ENCODE measurements around the gene MRPL58. TPM values are rescaled to one million over a fixed set of nuclear protein-coding genes. Genes with fewer than 3 reads are reported as not detected.

Gene MRPL58
- total RNA-seq (10 to 100 TPM; 43.7 to 64.1 (median 51.7) TPM), polyA plus RNA-seq (10 to 100 TPM; 71.8 to 72.3 TPM)
- long read RNA-seq, donor 1, transcript MRPL58-201 (6 exons, 890 nt) = major isoform, 10 of 17 reads
- long read RNA-seq, donor 1, partial matches to known transcripts = 1 of 17 reads
- long read RNA-seq, donor 1, other reads (novel, unspliced or antisense) = 5 of 17 reads
- long read RNA-seq, donor 2, transcript MRPL58-201 (6 exons, 890 nt) = major isoform, 17 of 20 reads
- long read RNA-seq, donor 2, partial matches to known transcripts = 0 of 20 reads
- long read RNA-seq, donor 2, other reads (novel, unspliced or antisense) = 2 of 20 reads
- long read RNA-seq, donor 3, transcript MRPL58-201 (6 exons, 890 nt) = major isoform, 5 of 8 reads
- long read RNA-seq, donor 3, partial matches to known transcripts = 0 of 8 reads
- long read RNA-seq, donor 3, other reads (novel, unspliced or antisense) = 2 of 8 reads

DNA sequence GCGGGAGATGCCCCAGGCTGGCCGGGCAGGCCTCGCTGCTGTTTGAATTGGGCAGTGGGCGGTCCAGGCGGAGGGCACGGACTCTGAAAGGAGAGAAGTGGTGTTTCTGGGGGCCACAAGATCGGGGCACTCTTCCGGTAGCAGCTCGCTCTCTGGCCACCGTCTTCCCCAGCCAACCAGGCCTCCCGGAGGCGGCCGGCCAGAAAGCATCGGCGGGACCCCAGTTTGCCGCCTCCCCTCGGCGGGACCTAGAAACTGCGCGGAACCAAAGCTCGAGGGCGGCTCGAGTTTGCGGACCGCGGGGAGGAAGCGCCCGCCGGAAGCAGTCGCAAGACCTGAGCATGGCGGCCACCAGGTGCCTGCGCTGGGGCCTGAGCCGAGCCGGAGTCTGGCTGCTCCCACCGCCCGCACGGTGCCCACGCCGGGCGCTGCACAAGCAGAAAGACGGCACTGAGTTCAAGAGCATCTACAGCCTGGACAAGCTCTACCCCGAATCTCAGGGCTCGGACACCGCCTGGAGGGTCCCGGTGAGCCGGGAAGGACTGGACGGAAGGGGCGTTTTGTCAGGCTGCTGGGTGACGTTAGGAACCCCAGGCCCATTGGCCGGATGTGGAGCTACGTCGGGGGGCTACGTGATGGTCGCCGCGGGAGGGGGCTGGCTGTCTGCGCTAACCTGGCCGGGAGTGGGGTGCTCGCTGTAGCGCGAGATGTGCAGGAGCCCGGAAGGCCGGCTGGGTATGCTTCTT lies at the start of gene MRPL58:
MRPL58 (plus strand) TSS at position 325 of the 746 bp plus-strand sequence; CDS start at position 342, 17 bp downstream.
- intact Hi-C loops (cut with DNase I) = loop anchor here in 7 of 10 donors (1.0 to 10.0 kb wide), 5 partner anchors 26 to 51 kb away; partner anchors contain the start of gene CDR2L (in 1 of the 7)
- H3K9me3 ChIP-seq = no peaks in the 10 kb centered on the region
- TF ChIP-seq, protein P1, sequence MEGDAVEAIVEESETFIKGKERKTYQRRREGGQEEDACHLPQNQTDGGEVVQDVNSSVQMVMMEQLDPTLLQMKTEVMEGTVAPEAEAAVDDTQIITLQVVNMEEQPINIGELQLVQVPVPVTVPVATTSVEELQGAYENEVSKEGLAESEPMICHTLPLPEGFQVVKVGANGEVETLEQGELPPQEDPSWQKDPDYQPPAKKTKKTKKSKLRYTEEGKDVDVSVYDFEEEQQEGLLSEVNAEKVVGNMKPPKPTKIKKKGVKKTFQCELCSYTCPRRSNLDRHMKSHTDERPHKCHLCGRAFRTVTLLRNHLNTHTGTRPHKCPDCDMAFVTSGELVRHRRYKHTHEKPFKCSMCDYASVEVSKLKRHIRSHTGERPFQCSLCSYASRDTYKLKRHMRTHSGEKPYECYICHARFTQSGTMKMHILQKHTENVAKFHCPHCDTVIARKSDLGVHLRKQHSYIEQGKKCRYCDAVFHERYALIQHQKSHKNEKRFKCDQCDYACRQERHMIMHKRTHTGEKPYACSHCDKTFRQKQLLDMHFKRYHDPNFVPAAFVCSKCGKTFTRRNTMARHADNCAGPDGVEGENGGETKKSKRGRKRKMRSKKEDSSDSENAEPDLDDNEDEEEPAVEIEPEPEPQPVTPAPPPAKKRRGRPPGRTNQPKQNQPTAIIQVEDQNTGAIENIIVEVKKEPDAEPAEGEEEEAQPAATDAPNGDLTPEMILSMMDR (IDR thresholded peaks at IDR 0.05) = peak in 8 of 9 donors; percentile 28 to 72 (median 59)
- 2% methylated on average over 59 to 63 of the region's 63 CpGs for WGBS, 2 donors
- peaks cover 12 to 35% (median 28%) of the 10 kb centered on the region in 9 donors for H3K4me1 ChIP-seq
- DNase-seq = peak; percentile 84 to 85
- no peaks in the 10 kb centered on the region for H3K27me3 ChIP-seq
- peak within 1 kb of the TSS; percentile 87 to 96 (median 92) for H3K27ac ChIP-seq
- peak; percentile 90 to 94 (median 92) for ATAC-seq
- peak within 1 kb of the TSS; percentile 73 to 97 (median 90) for H3K4me3 ChIP-seq
- H3K36me3 ChIP-seq = peaks cover 0 to 16% (median 0%) of the 10 kb centered on the region in 9 donors

DNA sequence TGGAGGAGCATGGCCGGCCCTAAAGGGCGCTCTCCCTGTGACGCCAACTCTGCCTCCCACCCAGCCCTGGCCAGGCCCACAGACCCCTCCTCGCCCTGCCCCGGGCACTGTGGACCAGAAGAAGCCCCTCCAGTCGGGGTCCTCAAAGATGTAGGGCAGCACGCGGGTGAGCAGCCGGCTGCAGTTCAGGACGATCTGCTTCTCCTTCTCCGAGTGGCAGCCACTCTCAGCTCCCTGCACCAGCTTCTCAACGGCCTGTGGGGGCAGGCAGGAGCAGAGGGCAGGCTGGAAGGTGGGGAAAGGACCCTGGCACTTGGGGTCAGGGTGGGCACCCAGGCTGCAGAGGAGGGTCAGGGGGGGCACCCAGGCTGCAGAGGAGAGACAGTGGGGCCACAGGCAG lies 48.8 kb upstream of the MRPL58 start:
- H3K36me3 ChIP-seq = peaks cover 0 to 23% (median 0%) of the 10 kb centered on the region in 9 donors
- WGBS, 2 donors = 75 to 82% methylated on average over 12 of the region's 12 CpGs
- no peak for DNase-seq
- TF ChIP-seq, protein P1 (IDR thresholded peaks at IDR 0.05) = no peak
- H3K4me1 ChIP-seq = peaks cover 0 to 9% (median 4%) of the 10 kb centered on the region in 9 donors
- H3K4me3 ChIP-seq = no peak overlapping the region
- no peaks in the 10 kb centered on the region for H3K27me3 ChIP-seq
- ATAC-seq = no peak
- intact Hi-C loops (cut with DNase I) = loop anchor here in 9 of 10 donors (5.0 to 10.0 kb wide), 7 partner anchors 44 to 244 kb away; partner anchors contain the start of genes MRPL58 (in 6 of the 9) and NUP85 (in 2 of the 9)
- H3K27ac ChIP-seq = no peak overlapping the region
- H3K9me3 ChIP-seq = no peaks in the 10 kb centered on the region

DNA sequence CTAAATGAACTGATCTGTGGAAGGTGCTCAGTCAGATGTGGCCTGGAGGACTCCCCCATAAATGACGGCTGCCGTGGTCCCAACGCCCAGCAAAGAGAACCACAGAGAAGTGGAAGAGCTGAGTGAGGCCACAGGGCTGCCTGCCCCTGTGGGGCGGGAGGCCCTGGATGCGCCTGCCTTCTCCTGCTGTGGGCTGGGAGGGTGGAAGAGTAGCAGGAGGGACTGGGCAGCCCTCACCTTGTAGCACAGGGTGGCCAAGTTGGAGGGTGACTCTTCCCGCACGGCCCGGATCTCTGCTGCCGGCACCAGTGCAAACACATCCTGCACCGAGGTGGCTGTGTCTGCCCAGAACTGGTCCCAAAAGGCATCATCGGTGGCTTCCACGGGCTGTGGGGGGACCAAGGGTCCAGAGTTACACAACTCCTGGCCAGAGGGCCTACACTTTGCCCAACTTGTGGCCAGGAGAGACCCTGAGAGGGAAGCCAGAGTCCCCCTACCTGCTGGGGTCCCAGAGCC lies 48.2 kb upstream of the MRPL58 start:
- ATAC-seq = no peak
- intact Hi-C loops (cut with DNase I) = loop anchor here in 9 of 10 donors (5.0 to 10.0 kb wide), 7 partner anchors 43 to 243 kb away; partner anchors contain the start of genes MRPL58 (in 6 of the 9) and NUP85 (in 2 of the 9)
- no peaks in the 10 kb centered on the region for H3K9me3 ChIP-seq
- H3K4me1 ChIP-seq = peaks cover 0 to 11% (median 4%) of the 10 kb centered on the region in 9 donors
- no peak overlapping the region for H3K27ac ChIP-seq
- no peaks in the 10 kb centered on the region for H3K27me3 ChIP-seq
- DNase-seq = no peak
- WGBS, 2 donors = 91% methylated on average over 12 of the region's 12 CpGs
- H3K4me3 ChIP-seq = no peak overlapping the region
- TF ChIP-seq, protein P1 (IDR thresholded peaks at IDR 0.05) = no peak
- peaks cover 0 to 21% (median 0%) of the 10 kb centered on the region in 9 donors for H3K36me3 ChIP-seq
